Measurements from ENCODE around the gene MYEOV.

- TF ChIP-seq CTCF (IDR thresholded peaks at IDR 0.05): no peak
- no peak for TF ChIP-seq POLR2A (IDR thresholded peaks at IDR 0.05)
Observed at GRCh38 chr11:69272831-69273485, 21.0 kb upstream of the MYEOV start.
